ENCODE measurements around the gene REEP2.

DNA sequence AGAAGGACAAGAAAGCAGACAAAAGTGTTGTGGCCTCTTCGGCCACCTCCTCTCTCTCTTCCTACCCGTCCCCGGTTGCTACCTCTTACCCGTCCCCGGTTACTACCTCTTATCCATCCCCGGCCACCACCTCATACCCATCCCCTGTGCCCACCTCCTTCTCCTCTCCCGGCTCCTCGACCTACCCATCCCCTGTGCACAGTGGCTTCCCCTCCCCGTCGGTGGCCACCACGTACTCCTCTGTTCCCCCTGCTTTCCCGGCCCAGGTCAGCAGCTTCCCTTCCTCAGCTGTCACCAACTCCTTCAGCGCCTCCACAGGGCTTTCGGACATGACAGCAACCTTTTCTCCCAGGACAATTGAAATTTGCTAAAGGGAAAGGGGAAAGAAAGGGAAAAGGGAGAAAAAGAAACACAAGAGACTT lies 28.9 kb downstream of the REEP2 start:
- TF ChIP-seq, protein P1, sequence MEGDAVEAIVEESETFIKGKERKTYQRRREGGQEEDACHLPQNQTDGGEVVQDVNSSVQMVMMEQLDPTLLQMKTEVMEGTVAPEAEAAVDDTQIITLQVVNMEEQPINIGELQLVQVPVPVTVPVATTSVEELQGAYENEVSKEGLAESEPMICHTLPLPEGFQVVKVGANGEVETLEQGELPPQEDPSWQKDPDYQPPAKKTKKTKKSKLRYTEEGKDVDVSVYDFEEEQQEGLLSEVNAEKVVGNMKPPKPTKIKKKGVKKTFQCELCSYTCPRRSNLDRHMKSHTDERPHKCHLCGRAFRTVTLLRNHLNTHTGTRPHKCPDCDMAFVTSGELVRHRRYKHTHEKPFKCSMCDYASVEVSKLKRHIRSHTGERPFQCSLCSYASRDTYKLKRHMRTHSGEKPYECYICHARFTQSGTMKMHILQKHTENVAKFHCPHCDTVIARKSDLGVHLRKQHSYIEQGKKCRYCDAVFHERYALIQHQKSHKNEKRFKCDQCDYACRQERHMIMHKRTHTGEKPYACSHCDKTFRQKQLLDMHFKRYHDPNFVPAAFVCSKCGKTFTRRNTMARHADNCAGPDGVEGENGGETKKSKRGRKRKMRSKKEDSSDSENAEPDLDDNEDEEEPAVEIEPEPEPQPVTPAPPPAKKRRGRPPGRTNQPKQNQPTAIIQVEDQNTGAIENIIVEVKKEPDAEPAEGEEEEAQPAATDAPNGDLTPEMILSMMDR (conservative IDR thresholded peaks at IDR 0.05; ENCODE audit: low read length), result no peak
- TF ChIP-seq EZH2phosphoT487 (IDR thresholded peaks at IDR 0.05; ENCODE audit: borderline replicate concordance), result no peak
